ENCODE measurements around the gene EPG5. TPM values are rescaled to one million over a fixed set of nuclear protein-coding genes. Genes with fewer than 3 reads are reported as not detected.

The EPG5 gene
- polyA plus RNA-seq, 1 of the 3 experiments (the other 2 are of a cell fraction), result 13.6 TPM

DNA sequence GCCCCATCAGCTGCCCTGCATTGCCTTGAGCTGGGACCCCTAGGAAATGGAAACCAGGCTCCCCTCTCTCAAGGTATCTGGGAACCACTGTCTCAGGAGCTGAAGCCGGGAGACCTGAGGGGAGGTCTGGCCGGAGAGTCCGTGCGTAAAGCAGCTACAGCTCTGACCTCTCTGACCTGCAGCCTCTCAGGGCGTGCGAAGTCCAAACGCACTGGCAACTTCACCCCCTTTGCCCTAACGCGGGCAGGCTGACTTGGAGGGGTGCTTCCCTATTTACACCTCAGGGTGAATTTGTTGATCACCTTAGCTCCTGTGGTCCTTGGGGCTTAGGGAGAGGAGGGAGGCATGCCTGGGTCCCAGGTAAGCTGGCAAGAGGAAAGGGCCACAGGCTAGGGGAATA lies 124.1 kb downstream of the EPG5 start (continued):
- TF ChIP-seq, protein P1, sequence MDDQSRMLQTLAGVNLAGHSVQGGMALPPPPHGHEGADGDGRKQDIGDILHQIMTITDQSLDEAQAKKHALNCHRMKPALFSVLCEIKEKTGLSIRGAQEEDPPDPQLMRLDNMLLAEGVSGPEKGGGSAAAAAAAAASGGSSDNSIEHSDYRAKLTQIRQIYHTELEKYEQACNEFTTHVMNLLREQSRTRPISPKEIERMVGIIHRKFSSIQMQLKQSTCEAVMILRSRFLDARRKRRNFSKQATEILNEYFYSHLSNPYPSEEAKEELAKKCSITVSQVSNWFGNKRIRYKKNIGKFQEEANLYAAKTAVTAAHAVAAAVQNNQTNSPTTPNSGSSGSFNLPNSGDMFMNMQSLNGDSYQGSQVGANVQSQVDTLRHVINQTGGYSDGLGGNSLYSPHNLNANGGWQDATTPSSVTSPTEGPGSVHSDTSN (IDR thresholded peaks at IDR 0.05), result no peak
- TF ChIP-seq MXI1 (IDR thresholded peaks at IDR 0.05; ENCODE audit: low read depth, low read length), result no peak
- no peak for TF ChIP-seq TEAD4 (IDR thresholded peaks at IDR 0.05; ENCODE audit: borderline replicate concordance, insufficient read depth)
- no peak for TF ChIP-seq MEF2A (IDR thresholded peaks at IDR 0.05; ENCODE audit: borderline replicate concordance, low read depth)
- TF ChIP-seq RXRA (IDR thresholded peaks at IDR 0.05; ENCODE audit: borderline replicate concordance, low read depth), result no peak

DNA sequence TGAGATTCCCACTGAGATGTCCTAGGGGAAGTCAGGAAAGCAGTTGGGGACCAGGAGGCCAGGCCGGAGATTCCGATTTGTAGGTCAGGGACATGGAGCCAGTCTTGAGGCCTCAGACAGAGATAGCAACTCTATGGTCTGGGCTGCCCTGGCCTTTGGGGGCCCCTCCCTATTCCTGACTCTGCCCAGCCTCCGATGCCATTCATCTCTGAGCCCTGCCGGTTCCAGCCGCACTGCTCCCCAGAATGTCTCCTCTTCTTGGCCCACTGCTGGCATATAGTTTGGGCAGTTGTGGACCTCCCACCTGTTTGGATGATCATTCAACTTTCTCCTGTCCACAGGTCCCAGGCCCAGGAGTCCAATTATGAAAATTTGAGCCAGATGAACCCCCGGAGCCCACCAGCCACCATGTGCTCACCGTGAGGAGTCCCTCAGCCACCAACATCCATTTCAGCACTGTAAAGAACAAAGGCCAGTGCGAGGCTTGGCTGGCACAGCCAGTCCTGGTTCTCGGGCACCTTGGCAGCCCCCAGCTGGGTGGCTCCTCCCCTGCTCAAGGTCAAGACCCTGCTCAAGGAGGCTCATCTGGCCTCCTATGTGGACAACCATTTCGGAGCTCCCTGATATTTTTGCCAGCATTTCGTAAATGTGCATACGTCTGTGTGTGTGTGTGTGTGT lies 125.2 kb downstream of the EPG5 start:
- Histone ChIP-seq H3K9me2 (no peaks in the 10 kb centered on the region), H3K4me1 (ENCODE audit: control insufficient read depth in 1 of 2, insufficient read depth in 2 of 2, low read depth in 1 of 2, low read length in 1 of 2) (peaks cover 12 to 15% of the 10 kb centered on the region in 2 experiments; a peak in 1 of 4 replicates), H3K9ac (no peak overlapping the region), H2AFZ (ENCODE audit: low read depth) (no peak overlapping the region), H3K4me2 (no peak overlapping the region), H3K27ac (ENCODE audit: low read depth in 2 of 2, low read length in 1 of 2) (no peak overlapping the region), H3K79me2 (ENCODE audit: insufficient read depth) (no peaks in the 10 kb centered on the region), H3K36me3 (replicated peaks in 1 of 2; ENCODE audit: control insufficient read depth in 1 of 2, insufficient read depth in 2 of 2, low read length in 1 of 2) (no peaks in the 10 kb centered on the region), H3K9me3 (no peaks in the 10 kb centered on the region), H3F3A (replicated peaks; ENCODE audit: insufficient read depth) (no peaks in the 10 kb centered on the region), H4K20me1 (ENCODE audit: insufficient read depth) (no peaks in the 10 kb centered on the region), H3K27me3 (ENCODE audit: insufficient read depth) (no peaks in the 10 kb centered on the region), H3K4me3 (ENCODE audit: low read depth in 2 of 2, low read length in 1 of 2) (no peak overlapping the region)
- DNase-seq, result no peak
- TF ChIP-seq FOXM1 (IDR thresholded peaks at IDR 0.05; ENCODE audit: low read depth), result no peak
- no peak for TF ChIP-seq ELF1 (IDR thresholded peaks at IDR 0.05)
- no peak for TF ChIP-seq RXRA (IDR thresholded peaks at IDR 0.05; ENCODE audit: borderline replicate concordance, low read depth)
- no peak for TF ChIP-seq EP300 (IDR thresholded peaks at IDR 0.05; ENCODE audit: borderline replicate concordance in 1 of 2, low read depth in 1 of 2, low read length in 1 of 2)
- no peak for TF ChIP-seq FOXJ3 (CRISPR knock-in tag; IDR thresholded peaks at IDR 0.05)
- TF ChIP-seq, protein P2, sequence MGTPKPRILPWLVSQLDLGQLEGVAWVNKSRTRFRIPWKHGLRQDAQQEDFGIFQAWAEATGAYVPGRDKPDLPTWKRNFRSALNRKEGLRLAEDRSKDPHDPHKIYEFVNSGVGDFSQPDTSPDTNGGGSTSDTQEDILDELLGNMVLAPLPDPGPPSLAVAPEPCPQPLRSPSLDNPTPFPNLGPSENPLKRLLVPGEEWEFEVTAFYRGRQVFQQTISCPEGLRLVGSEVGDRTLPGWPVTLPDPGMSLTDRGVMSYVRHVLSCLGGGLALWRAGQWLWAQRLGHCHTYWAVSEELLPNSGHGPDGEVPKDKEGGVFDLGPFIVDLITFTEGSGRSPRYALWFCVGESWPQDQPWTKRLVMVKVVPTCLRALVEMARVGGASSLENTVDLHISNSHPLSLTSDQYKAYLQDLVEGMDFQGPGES (IDR thresholded peaks at IDR 0.05; ENCODE audit: low read depth, low read length), result no peak
- TF ChIP-seq MEF2A (IDR thresholded peaks at IDR 0.05; ENCODE audit: borderline replicate concordance, low read depth), result no peak
- TF ChIP-seq RAD21 (IDR thresholded peaks at IDR 0.05; ENCODE audit: low read length), result no peak
- no peak for TF ChIP-seq TEAD4 (IDR thresholded peaks at IDR 0.05; ENCODE audit: borderline replicate concordance, insufficient read depth)
- TF ChIP-seq YY1 (IDR thresholded peaks at IDR 0.05; ENCODE audit: low read depth), result no peak
- TF ChIP-seq, protein P3, sequence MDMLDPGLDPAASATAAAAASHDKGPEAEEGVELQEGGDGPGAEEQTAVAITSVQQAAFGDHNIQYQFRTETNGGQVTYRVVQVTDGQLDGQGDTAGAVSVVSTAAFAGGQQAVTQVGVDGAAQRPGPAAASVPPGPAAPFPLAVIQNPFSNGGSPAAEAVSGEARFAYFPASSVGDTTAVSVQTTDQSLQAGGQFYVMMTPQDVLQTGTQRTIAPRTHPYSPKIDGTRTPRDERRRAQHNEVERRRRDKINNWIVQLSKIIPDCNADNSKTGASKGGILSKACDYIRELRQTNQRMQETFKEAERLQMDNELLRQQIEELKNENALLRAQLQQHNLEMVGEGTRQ (IDR thresholded peaks at IDR 0.05; ENCODE audit: borderline replicate concordance, low read depth, low read length), result no peak
- TF ChIP-seq FOSL2 (IDR thresholded peaks at IDR 0.05; ENCODE audit: borderline replicate concordance, low read depth), result no peak
- TF ChIP-seq TCF12 (IDR thresholded peaks at IDR 0.05), result no peak
- no peak for TF ChIP-seq CHD2 (IDR thresholded peaks at IDR 0.05; ENCODE audit: low read length, partially characterized antibody)
- no peak for TF ChIP-seq NRF1 (IDR thresholded peaks at IDR 0.05; ENCODE audit: low read depth, low read length)
- no peak for TF ChIP-seq NFIC (IDR thresholded peaks at IDR 0.05; ENCODE audit: borderline replicate concordance)
- TF ChIP-seq SMC3 (IDR thresholded peaks at IDR 0.05; ENCODE audit: low read depth, low read length), result no peak
- no peak for TF ChIP-seq MXI1 (IDR thresholded peaks at IDR 0.05; ENCODE audit: low read depth, low read length)
- ChIA-PET CTCF (no interaction called here), POLR2A (no interaction called here)
- 91% methylated on average over 8 of the region's 12 CpGs for WGBS (ENCODE audit: low lambda C conversion rate)

Measured in SK-N-SH (cell line).